K562 (cell line): ENCODE data around the gene POLR3E. TPM values are rescaled to one million over a fixed set of nuclear protein-coding genes. Genes with fewer than 3 reads are reported as not detected.

ENCODE experiments used
- CEBPG ChIP-seq, 3 experiments: fragments of 200-800 bp in 1 of 3; sonication (Bioruptor generic) in 1 of 3; sonication (generic) in 1 of 3; formaldehyde crosslinking in 1 of 3; IDR thresholded peaks in 2 of 3; conservative IDR thresholded peaks in 1 of 3; 2 replicates each; pipeline versions ENCODE4 v1.6.1 to v1.8.0; 2016 to 2022; ENCODE audit warnings: missing compliant biosample characterization in 2 of 3, missing genetic modification characterization in 2 of 3, mild to moderate bottlenecking in 1 of 3, missing genetic modification reagents in 1 of 3
- DDX20 ChIP-seq: fragments of 450-650 bp; IDR thresholded peaks from 2 replicates; pipeline ENCODE4 v1.6.1; 2016; ENCODE audit warnings: missing genetic modification characterization, low read depth, mild to moderate bottlenecking, missing compliant biosample characterization, moderate library complexity
- EZH2 ChIP-seq: IDR thresholded peaks from 2 replicates; pipeline ENCODE4 v1.6.1; 2012; ENCODE audit warnings: low read depth, mild to moderate bottlenecking, inconsistent platforms, low read length, borderline replicate concordance
- NELFE ChIP-seq: IDR thresholded peaks from 2 replicates; pipeline ENCODE4 v1.6.1; 2011; ENCODE audit warnings: mild to moderate bottlenecking; ENCODE audit not compliant: insufficient read depth, insufficient read length
- NFIX ChIP-seq: fragments of 250-450 bp; sonication (Bioruptor Pico); IDR thresholded peaks from 2 replicates; pipeline ENCODE4 v1.4.0; 2020; ENCODE audit warnings: low read depth, mild to moderate bottlenecking, moderate library complexity
- PHB2 ChIP-seq: fragments of 450-650 bp; IDR thresholded peaks from 2 replicates; pipeline ENCODE4 v1.6.1; 2017; ENCODE audit warnings: low read depth
- POLR2A ChIP-seq: fragments of 450-650 bp; conservative IDR thresholded peaks from 2 replicates; pipeline ENCODE4 v1.6.1; 2016
- PTTG1 ChIP-seq: fragments of 450-650 bp; IDR thresholded peaks from 2 replicates; pipeline ENCODE4 v1.6.1; 2016; ENCODE audit warnings: low read depth, mild to moderate bottlenecking, missing genetic modification characterization, missing compliant biosample characterization
- SRSF9 ChIP-seq: fragments of 200-400 bp; formaldehyde crosslinking; IDR thresholded peaks from 2 replicates; pipeline ENCODE4 v1.6.1; 2017; ENCODE audit warnings: low read depth, low read length, borderline replicate concordance
- TARDBP ChIP-seq: fragments of 450-650 bp; IDR thresholded peaks from 2 replicates; pipeline ENCODE4 v1.6.1; 2016
- TEAD4 ChIP-seq, 2 experiments: sonication (generic) in 1 of 2; formaldehyde crosslinking in 1 of 2; IDR thresholded peaks; 2 replicates each; pipeline versions ENCODE4 v1.6.1 to v1.8.0; 2012 to 2022; ENCODE audit warnings: borderline replicate concordance in 1 of 2, inconsistent platforms in 1 of 2, low read length in 1 of 2, mild to moderate bottlenecking in 1 of 2, missing genetic modification reagents in 1 of 2
- THAP12 ChIP-seq: fragments of 250-450 bp; sonication (Bioruptor Pico); IDR thresholded peaks from 2 replicates; pipeline ENCODE4 v1.9.0; 2021; ENCODE audit warnings: mild to moderate bottlenecking, inconsistent platforms
- ZC3H11A ChIP-seq: IDR thresholded peaks from 2 replicates; pipeline ENCODE4 v1.6.1; 2012; ENCODE audit warnings: low read depth, low read length, improper control_type of control experiment
- ZNF384 ChIP-seq: IDR thresholded peaks from 2 replicates; pipeline ENCODE4 v1.6.1; 2012; ENCODE audit warnings: low read depth, low read length, improper control_type of control experiment
- polyA plus RNA-seq, 8 experiments: library from polyadenylated mRNA; depleted of rRNA in 4 of 8; stranded (reverse) in 5 of 8; unstranded in 3 of 8; fragments of >200 nt; fragmentation: Nextera tagmentation in 2 of 8; fragmentation: Illumina TruSeq in 1 of 8; extraction: Ambion mirVana in 2 of 8; extraction: Trizol in 1 of 8; gene quantifications; 2 replicates each; pipeline versions ENCODE4 v1.2.1 to v1.2.3, GENCODE V29; 2011 to 2014; ENCODE audit warnings: inconsistent platforms in 1 of 8, missing spikeins in 1 of 8
- total RNA-seq, 7 experiments: library from RNA; depleted of rRNA in 6 of 7; stranded (reverse); fragments of >200 nt in 6 of 7; fragmentation: Illumina TruSeq in 2 of 7; extraction: Trizol in 2 of 7; gene quantifications; 2 replicates each; pipeline versions ENCODE4 v1.2.1 to v1.2.3, GENCODE V29; 2011 to 2021; ENCODE audit warnings: low replicate concordance in 1 of 7
- TF ChIP-seq, protein P1 (sequence below): fragments of 450-650 bp; IDR thresholded peaks from 2 replicates; pipeline ENCODE4 v1.6.1; 2018; ENCODE audit not compliant: partially characterized antibody
- TF ChIP-seq, protein P2 (sequence below): fragments of 450-650 bp; conservative IDR thresholded peaks from 2 replicates; pipeline ENCODE4 v1.6.1; 2016; ENCODE audit warnings: missing genetic modification characterization, low read depth, mild to moderate bottlenecking, control low read depth, missing compliant biosample characterization

The POLR3E gene
- total and polyA plus RNA-seq, 9 of the 15 experiments (the other 6 are each of a cell fraction or from before 2014, with no cell fraction given), result 17.7 to 151 (median 82.6) TPM

DNA sequence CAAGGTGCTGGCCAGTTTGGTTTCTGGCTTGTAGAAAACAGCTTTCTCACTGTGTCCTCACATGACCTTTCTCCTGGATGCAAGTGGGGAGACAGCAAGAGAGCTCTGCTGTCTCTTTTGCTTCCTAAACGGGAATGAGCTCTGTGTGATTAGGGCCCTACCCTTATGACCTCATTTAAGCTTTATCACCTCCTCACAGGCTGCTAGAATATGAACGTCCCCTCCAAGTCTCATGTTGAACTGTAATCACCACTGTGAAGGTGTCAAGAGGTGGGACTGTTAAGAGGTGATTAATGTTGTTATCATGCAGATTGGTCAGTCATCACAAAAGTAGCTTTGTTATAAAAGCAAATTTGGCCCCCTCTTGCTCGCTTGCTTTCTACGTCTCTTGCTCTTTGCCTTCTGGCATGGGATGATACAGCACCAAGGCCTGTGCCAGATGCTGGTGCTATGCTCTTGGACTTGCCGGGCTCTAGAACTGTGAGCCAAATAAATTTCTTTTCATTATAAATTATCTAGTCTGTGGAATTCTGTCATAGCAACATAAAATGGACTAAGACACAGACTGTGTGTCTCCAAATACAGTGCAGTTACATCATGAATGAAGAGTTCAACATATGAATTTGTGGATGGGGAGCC lies 14.8 kb upstream of the POLR3E start (continued):
- TF ChIP-seq, protein P1, sequence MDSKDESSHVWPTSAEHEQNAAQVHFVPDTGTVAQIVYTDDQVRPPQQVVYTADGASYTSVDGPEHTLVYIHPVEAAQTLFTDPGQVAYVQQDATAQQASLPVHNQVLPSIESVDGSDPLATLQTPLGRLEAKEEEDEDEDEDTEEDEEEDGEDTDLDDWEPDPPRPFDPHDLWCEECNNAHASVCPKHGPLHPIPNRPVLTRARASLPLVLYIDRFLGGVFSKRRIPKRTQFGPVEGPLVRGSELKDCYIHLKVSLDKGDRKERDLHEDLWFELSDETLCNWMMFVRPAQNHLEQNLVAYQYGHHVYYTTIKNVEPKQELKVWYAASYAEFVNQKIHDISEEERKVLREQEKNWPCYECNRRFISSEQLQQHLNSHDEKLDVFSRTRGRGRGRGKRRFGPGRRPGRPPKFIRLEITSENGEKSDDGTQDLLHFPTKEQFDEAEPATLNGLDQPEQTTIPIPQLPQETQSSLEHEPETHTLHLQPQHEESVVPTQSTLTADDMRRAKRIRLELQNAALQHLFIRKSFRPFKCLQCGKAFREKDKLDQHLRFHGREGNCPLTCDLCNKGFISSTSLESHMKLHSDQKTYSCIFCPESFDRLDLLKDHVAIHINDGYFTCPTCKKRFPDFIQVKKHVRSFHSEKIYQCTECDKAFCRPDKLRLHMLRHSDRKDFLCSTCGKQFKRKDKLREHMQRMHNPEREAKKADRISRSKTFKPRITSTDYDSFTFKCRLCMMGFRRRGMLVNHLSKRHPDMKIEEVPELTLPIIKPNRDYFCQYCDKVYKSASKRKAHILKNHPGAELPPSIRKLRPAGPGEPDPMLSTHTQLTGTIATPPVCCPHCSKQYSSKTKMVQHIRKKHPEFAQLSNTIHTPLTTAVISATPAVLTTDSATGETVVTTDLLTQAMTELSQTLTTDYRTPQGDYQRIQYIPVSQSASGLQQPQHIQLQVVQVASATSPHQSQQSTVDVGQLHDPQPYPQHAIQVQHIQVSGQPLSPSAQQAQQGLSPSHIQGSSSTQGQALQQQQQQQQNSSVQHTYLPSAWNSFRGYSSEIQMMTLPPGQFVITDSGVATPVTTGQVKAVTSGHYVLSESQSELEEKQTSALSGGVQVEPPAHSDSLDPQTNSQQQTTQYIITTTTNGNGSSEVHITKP, result no peak
- TF ChIP-seq SRSF9 (no peak), PTTG1 (no peak), TARDBP (0 out of 2 replicates have a peak, but pooled peaks have one; percentile 31), PHB2 (peak; percentile 87), THAP12 (CRISPR knock-in tag) (no peak), ZC3H11A (no peak), NFIX (CRISPR knock-in tag) (no peak), ZNF384 (no peak), EZH2 (no peak), DDX20 (tag) (no peak), CEBPG (CRISPR knock-in tag; IDR thresholded peaks at IDR 0.05) (no peak), CEBPG (tag; conservative IDR thresholded peaks at IDR 0.05 in 1 of 2, IDR thresholded peaks at IDR 0.05 in 1 of 2) (no peak), NELFE (no peak), TEAD4 (IDR thresholded peaks at IDR 0.05; ENCODE audit: low read length) (peak; percentile 97), TEAD4 (CRISPR knock-in tag; IDR thresholded peaks at IDR 0.05; ENCODE audit: borderline replicate concordance) (no peak), POLR2A (no peak)
- TF ChIP-seq, protein P2, sequence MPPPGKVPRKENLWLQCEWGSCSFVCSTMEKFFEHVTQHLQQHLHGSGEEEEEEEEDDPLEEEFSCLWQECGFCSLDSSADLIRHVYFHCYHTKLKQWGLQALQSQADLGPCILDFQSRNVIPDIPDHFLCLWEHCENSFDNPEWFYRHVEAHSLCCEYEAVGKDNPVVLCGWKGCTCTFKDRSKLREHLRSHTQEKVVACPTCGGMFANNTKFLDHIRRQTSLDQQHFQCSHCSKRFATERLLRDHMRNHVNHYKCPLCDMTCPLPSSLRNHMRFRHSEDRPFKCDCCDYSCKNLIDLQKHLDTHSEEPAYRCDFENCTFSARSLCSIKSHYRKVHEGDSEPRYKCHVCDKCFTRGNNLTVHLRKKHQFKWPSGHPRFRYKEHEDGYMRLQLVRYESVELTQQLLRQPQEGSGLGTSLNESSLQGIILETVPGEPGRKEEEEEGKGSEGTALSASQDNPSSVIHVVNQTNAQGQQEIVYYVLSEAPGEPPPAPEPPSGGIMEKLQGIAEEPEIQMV (tag), result 0 out of 2 replicates have a peak, but pooled peaks have one; percentile 18
